BLaER1 treated with 17β-estradiol and CSF1 and Interleukin-3, amounts not matched to agents 10 nM and 100 nM (cell line): ENCODE measurements around the gene COL5A2.

Source experiments
- H3K27ac ChIP-seq, 11 experiments: shearing (Covaris generic); formaldehyde crosslinking; 2 replicates each; pipeline ENCODE4 v1.8.1; 2022
- H3K27me3 ChIP-seq, 11 experiments: shearing (Covaris generic); formaldehyde crosslinking; 2 replicates each; pipeline ENCODE4 v1.8.1; 2022
- H3K36me3 ChIP-seq, 11 experiments: shearing (Covaris generic); formaldehyde crosslinking; 2 replicates each; pipeline ENCODE4 v1.8.1; 2022
- H3K4me1 ChIP-seq, 10 experiments: shearing (Covaris generic); formaldehyde crosslinking; 2 replicates each; pipeline ENCODE4 v1.8.1; 2022
- H3K4me2 ChIP-seq, 11 experiments: shearing (Covaris generic); formaldehyde crosslinking; 2 replicates each; pipeline ENCODE4 v1.8.1; 2022
- H3K4me3 ChIP-seq, 10 experiments: shearing (Covaris generic); formaldehyde crosslinking; 2 replicates each; pipeline ENCODE4 v1.8.1; 2022
- H3K9ac ChIP-seq, 11 experiments: shearing (Covaris generic); formaldehyde crosslinking; 2 replicates each; pipeline ENCODE4 v1.8.1; 2022
- H3K9me3 ChIP-seq, 11 experiments: shearing (Covaris generic); formaldehyde crosslinking; replicated peaks in 1 of 11; 2 replicates each; pipeline ENCODE4 v1.8.1; 2022
- H4K20me1 ChIP-seq, 11 experiments: shearing (Covaris generic); formaldehyde crosslinking; 2 replicates each; pipeline ENCODE4 v1.8.1; 2022
- Cebpa-rat ChIP-seq, 11 experiments: shearing (Covaris generic); IDR thresholded peaks; 2 replicates each; pipeline ENCODE4 v1.8.1; 2022

Gene COL5A2

DNA sequence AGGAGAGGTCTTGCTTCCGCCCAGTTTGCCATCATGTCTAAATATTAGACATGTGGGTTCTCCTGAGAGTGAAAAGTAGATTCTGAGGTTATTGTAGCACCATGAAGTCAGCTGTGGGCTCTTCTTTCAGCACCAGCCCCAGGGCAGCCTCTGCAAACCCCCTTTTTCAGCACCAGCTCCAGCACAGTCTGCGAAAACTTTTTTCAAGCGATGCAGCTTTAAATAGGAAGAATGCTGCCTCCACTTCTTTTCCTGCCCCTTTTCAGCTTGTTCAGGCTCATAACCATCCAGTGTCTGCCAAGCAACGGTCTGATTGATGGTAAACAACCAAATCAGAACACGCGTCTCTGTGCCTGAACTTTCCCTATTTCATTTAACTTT lies at the start of gene COL5A2:
Gene COL5A2 (minus strand): TSS at position 192 of the 381 bp plus-strand sequence. CDS start 157 bp downstream, at position 35.
- H3K4me3 ChIP-seq: no peak within 1 kb of the TSS
- H3K4me1 ChIP-seq: no peaks in the 10 kb centered on the region
- H3K4me2 ChIP-seq: no peak within 1 kb of the TSS
- H3K9ac ChIP-seq: no peak within 1 kb of the TSS
- no peaks in the 10 kb centered on the region for H3K27me3 ChIP-seq
- no peaks in the 10 kb centered on the region for H4K20me1 ChIP-seq
- no peak within 1 kb of the TSS for H3K27ac ChIP-seq
- no peak for TF ChIP-seq Cebpa-rat (IDR thresholded peaks at IDR 0.05)
- no peaks in the 10 kb centered on the region for H3K36me3 ChIP-seq
- no peaks in the 10 kb centered on the region for H3K9me3 ChIP-seq

DNA sequence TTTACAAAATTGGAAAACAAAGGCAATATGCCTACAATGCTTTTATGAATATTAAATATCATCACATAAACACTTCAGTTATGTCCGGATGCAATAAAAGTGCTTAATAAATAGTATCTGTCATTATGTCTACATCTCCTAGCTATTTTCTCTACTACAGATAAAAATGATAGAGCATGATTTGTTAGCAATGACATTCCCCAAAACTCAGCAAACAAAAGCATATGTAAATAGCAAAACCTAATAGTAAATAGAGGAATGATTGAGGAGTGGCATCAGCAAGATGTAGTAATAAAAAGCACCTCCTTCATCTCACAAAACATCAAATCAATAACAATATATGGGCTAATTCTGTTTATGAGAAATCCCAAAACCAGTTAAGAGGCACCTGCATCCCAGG lies 46.5 kb upstream of the COL5A2 start:
- TF ChIP-seq Cebpa-rat (IDR thresholded peaks at IDR 0.05): no peak
- H3K4me1 ChIP-seq: no peaks in the 10 kb centered on the region
- no peak overlapping the region for H3K9ac ChIP-seq
- no peaks in the 10 kb centered on the region for H3K27me3 ChIP-seq
- H3K36me3 ChIP-seq: no peaks in the 10 kb centered on the region
- H3K9me3 ChIP-seq: no peaks in the 10 kb centered on the region
- no peak overlapping the region for H3K4me3 ChIP-seq
- H3K27ac ChIP-seq: no peak overlapping the region
- no peak overlapping the region for H3K4me2 ChIP-seq
- H4K20me1 ChIP-seq: no peaks in the 10 kb centered on the region

DNA sequence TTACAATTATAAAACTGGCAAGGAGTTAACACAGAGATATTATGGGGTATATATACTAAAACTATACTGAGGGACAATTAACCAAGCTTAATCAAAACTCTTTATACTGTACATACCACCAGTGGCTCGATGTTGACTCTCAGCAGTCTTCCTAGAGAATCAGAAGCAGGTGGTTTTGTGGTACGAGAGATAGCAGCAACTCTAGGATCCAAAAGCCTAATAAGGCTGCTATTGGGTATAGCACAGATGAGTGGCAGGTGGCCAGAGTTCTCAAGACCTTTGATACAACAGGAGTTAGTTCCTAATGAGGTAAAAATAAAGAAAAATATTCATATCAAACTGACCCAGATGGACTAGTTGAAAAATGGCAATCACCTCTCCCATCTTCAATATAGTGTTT lies 45.5 kb upstream of the COL5A2 start:
- no peaks in the 10 kb centered on the region for H3K9me3 ChIP-seq
- H4K20me1 ChIP-seq: no peaks in the 10 kb centered on the region
- no peak overlapping the region for H3K4me2 ChIP-seq
- no peaks in the 10 kb centered on the region for H3K27me3 ChIP-seq
- H3K4me3 ChIP-seq: no peak overlapping the region
- no peaks in the 10 kb centered on the region for H3K4me1 ChIP-seq
- H3K9ac ChIP-seq: no peak overlapping the region
- H3K36me3 ChIP-seq: no peaks in the 10 kb centered on the region
- TF ChIP-seq Cebpa-rat (IDR thresholded peaks at IDR 0.05): no peak
- no peak overlapping the region for H3K27ac ChIP-seq

DNA sequence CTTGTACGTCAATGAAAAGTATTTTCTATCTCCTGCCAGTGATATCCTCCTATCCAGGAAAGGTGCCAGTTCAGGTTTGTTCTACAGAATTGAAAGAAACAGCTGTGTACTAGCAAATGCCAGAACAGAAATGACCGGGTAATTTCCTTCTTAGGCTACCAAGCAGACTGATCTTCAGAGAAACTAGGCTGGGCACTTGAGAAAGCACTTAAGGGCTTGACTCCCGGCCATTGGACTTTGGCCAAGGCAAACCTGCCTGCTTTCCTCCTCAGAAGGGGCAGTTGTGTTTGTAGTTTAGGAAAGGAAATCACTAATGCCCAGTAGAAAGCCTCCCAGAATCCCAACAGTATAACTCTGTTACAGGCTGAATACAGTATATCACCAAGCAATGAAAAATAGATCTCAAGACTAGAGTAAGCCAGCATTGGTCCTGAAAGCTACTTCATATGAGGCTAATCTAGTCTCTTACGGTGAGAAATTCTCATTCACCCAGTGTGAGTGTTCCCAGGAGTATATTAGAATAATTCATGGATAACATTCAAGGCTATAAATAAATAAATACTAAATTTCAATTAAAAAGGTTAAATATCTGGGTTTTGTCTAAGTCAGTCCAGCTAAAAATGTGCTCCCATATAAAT lies 43.0 kb upstream of the COL5A2 start:
- H3K36me3 ChIP-seq: no peaks in the 10 kb centered on the region

DNA sequence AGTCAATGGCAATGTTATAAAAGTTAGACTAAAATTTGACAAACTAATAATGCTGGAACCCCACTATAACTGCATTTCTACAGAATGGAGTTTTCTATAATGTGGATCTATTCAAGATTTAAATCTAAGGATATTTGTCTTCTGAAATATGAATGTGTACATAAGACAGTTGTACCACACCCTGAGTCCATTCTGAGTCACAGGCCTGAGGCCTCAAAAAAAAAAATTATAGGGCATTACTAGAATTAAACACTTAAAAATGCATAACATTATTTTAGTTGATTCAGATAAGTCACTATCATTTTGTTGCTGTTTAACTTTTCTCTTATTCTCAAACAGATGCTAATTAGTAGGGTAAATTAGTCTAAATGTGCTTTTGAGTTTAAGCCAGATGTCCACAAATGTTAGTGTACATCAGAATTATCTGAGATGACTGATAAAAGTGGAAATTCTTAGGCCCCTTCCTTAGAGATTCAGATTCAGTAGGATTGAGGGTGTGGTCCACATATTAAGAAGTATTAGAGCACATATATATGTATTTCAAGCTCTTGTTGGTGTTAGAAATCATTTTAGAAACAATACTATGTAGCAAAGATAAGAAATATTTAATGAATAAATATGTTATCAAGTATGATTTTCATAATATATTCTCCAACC lies 42.4 kb upstream of the COL5A2 start:
- Histone ChIP-seq H3K4me2 (no peak overlapping the region), H3K9me3 (no peaks in the 10 kb centered on the region), H4K20me1 (no peaks in the 10 kb centered on the region), H3K9ac (no peak overlapping the region), H3K4me1 (no peaks in the 10 kb centered on the region), H3K27ac (no peak overlapping the region), H3K36me3 (no peaks in the 10 kb centered on the region), H3K27me3 (no peaks in the 10 kb centered on the region), H3K4me3 (no peak overlapping the region)
- TF ChIP-seq Cebpa-rat (IDR thresholded peaks at IDR 0.05): no peak

More for the DNA sequence above, 43.0 kb upstream of the COL5A2 start:
- no peaks in the 10 kb centered on the region for H3K27me3 ChIP-seq
- no peak overlapping the region for H3K27ac ChIP-seq
- TF ChIP-seq Cebpa-rat (IDR thresholded peaks at IDR 0.05): no peak
- no peaks in the 10 kb centered on the region for H4K20me1 ChIP-seq
- H3K4me2 ChIP-seq: no peak overlapping the region
- no peak overlapping the region for H3K4me3 ChIP-seq
- no peak overlapping the region for H3K9ac ChIP-seq
- no peaks in the 10 kb centered on the region for H3K4me1 ChIP-seq
- no peaks in the 10 kb centered on the region for H3K9me3 ChIP-seq

DNA sequence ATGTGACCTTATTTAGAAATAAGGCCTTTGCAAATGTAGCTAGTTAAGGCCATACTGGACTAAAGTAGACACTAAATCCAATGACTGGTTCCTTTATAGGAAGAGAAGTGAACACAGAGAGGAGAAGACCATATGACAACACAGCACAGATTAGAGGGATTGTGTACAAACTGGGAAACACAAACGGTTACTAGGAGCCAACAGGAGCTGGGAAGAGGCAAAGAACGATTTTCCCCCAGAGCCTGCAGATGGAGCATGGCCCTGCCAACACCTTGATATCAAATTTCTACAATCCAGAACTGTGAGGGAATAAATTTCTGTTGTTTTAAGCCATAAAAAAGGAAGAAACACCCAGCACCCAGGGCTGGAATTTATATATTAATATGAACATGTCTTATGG lies 38.7 kb upstream of the COL5A2 start:
- Histone ChIP-seq H3K36me3 (no peaks in the 10 kb centered on the region), H3K9ac (no peak overlapping the region), H3K9me3 (no peaks in the 10 kb centered on the region), H3K4me2 (no peak overlapping the region), H3K4me3 (no peak overlapping the region), H3K27me3 (no peaks in the 10 kb centered on the region), H3K4me1 (no peaks in the 10 kb centered on the region), H4K20me1 (no peaks in the 10 kb centered on the region), H3K27ac (no peak overlapping the region)
- TF ChIP-seq Cebpa-rat (IDR thresholded peaks at IDR 0.05): no peak

DNA sequence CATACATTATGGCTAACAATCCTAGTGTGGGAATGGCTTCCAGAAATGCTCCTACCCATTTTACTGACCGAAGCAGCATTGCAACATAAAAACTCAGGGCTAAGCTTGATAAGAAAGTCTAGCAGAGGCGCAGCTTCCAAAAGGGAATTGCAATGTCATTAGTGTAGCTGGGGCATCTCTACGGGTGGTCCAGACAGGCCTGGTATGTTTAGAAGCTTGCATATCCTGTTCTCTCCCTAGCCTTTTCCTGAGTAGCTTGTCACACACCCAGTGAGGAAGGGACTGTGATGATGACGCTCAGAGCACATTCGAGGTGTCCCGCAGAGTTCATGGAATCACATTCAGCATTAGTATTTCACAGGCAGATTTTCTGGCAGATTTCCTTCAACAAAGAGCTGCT lies 38.0 kb upstream of the COL5A2 start:
- Histone ChIP-seq H3K9ac (no peak overlapping the region), H3K27me3 (no peaks in the 10 kb centered on the region), H3K36me3 (no peaks in the 10 kb centered on the region), H3K4me1 (no peaks in the 10 kb centered on the region), H3K4me3 (no peak overlapping the region), H4K20me1 (no peaks in the 10 kb centered on the region), H3K9me3 (no peaks in the 10 kb centered on the region), H3K4me2 (no peak overlapping the region), H3K27ac (no peak overlapping the region)
- no peak for TF ChIP-seq Cebpa-rat (IDR thresholded peaks at IDR 0.05)

DNA sequence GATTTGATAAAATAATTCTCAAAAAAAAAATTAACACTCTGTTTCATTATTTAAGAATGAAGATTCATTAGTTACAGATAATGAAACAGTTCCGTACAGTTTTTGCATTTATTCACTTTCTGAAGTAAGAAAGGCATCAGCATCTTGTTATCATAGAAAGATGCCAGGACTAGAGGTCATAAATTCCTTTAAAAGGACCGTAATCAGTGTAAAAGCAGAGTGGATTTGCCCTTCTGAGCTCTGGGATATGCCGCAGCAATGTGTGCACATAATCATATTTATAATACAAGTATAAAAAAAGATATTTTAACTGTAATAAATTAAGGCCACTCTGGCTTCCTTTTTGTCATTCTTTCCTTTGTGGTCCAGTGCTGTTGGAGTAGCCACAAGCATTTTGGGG lies 37.5 kb upstream of the COL5A2 start:
- TF ChIP-seq Cebpa-rat (IDR thresholded peaks at IDR 0.05): no peak
- Histone ChIP-seq H3K36me3 (no peaks in the 10 kb centered on the region), H3K9ac (no peak overlapping the region), H3K27me3 (no peaks in the 10 kb centered on the region), H3K27ac (no peak overlapping the region), H4K20me1 (no peaks in the 10 kb centered on the region), H3K4me2 (no peak overlapping the region), H3K4me1 (no peaks in the 10 kb centered on the region), H3K9me3 (no peaks in the 10 kb centered on the region), H3K4me3 (no peak overlapping the region)

GRCh38 chr2:189214484-189214883 lies 34.9 kb upstream of the COL5A2 start:
- no peaks in the 10 kb centered on the region for H3K9me3 ChIP-seq
- no peak for TF ChIP-seq Cebpa-rat (IDR thresholded peaks at IDR 0.05)
- H3K9ac ChIP-seq: no peak overlapping the region
- no peak overlapping the region for H3K27ac ChIP-seq
- H3K36me3 ChIP-seq: no peaks in the 10 kb centered on the region
- H4K20me1 ChIP-seq: no peaks in the 10 kb centered on the region
- H3K4me2 ChIP-seq: no peak overlapping the region
- H3K27me3 ChIP-seq: no peaks in the 10 kb centered on the region
- no peak overlapping the region for H3K4me3 ChIP-seq
- H3K4me1 ChIP-seq: peaks cover 0 to 16% (median 0%) of the 10 kb centered on the region in 10 experiments; a peak in 6 of 20 replicates

DNA sequence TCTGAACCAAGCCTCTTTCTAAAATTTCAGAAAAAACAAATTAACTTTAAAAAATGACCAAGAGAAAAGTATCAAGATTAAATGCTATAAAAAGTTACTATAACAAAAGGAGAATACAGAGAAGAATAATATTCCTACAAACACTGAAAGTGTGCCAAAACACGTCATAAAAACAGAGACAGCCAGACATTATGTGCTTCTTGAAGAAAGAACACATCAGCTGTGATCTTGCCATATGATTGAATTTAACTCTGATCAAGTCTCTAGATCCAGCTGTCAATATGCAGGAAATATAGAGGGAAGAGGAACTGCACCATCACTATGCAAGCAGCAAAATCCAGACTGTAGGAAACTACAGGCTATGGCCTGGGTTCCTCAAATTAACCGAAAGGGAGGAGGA lies 33.7 kb upstream of the COL5A2 start:
- Histone ChIP-seq H3K4me3 (no peak overlapping the region), H3K36me3 (no peaks in the 10 kb centered on the region), H4K20me1 (no peaks in the 10 kb centered on the region), H3K4me2 (no peak overlapping the region), H3K4me1 (peaks cover 0 to 16% (median 0%) of the 10 kb centered on the region in 10 experiments; a peak in 6 of 20 replicates), H3K27me3 (no peaks in the 10 kb centered on the region), H3K9me3 (no peaks in the 10 kb centered on the region), H3K27ac (no peak overlapping the region), H3K9ac (no peak overlapping the region)
- no peak for TF ChIP-seq Cebpa-rat (IDR thresholded peaks at IDR 0.05)
